ENCODE measurements around the gene CHRFAM7A. TPM values are rescaled to one million over a fixed set of nuclear protein-coding genes. Genes with fewer than 3 reads are reported as not detected.
"Not testable (repeated sequence)": the region's sequence is repeated elsewhere in the genome, so short reads cannot be mapped to it uniquely, and the experiment has no call there.

Gene CHRFAM7A
- total RNA-seq, 3 donors from 2014 or later (not counting 1 experiment from before 2014, with no cell fraction given), result 11.7 to 32.5 (median 18.3) TPM

- peak in 1 of 2 donors; percentile 55 for DNase-seq
- H3K27ac ChIP-seq (ENCODE audit: low read length); H3K27me3 Mint-ChIP-seq (ENCODE audit: low read depth in 2 of 2); H3K4me3 Mint-ChIP-seq; H3K27me3 ChIP-seq (ENCODE audit: control insufficient read depth, insufficient read depth, low read length); H3K9me3 Mint-ChIP-seq; intact Hi-C loops (cut with micrococcal nuclease); H3K27ac Mint-ChIP-seq; H3K9me3 ChIP-seq (ENCODE audit: control insufficient read depth, insufficient read depth, low read length); H3K4me1 ChIP-seq (ENCODE audit: control insufficient read depth, insufficient read depth, low read length); H3K4me3 ChIP-seq (ENCODE audit: low read length); H3K36me3 Mint-ChIP-seq; H3K36me3 ChIP-seq (ENCODE audit: control insufficient read depth, insufficient read depth, low read length); H3K4me1 Mint-ChIP-seq: not testable (repeated sequence)
- 0% methylated on average over 1 of the region's 6 CpGs for WGBS (ENCODE audit: insufficient coverage)
- peak; percentile 24 for TF ChIP-seq CTCF (IDR thresholded peaks at IDR 0.05)
- ATAC-seq, result peak; percentile 55 to 78 (median 77)
Observed at GRCh38 chr15:30398988-30399387, 5.6 kb upstream of the CHRFAM7A start.

- H3K27ac ChIP-seq (ENCODE audit: low read length); H3K4me1 ChIP-seq (ENCODE audit: control insufficient read depth, insufficient read depth, low read length); H3K27ac Mint-ChIP-seq; H3K9me3 ChIP-seq (ENCODE audit: control insufficient read depth, insufficient read depth, low read length); H3K36me3 ChIP-seq (ENCODE audit: control insufficient read depth, insufficient read depth, low read length); DNase-seq; H3K4me1 Mint-ChIP-seq; H3K4me3 Mint-ChIP-seq; H3K4me3 ChIP-seq (ENCODE audit: low read length); H3K27me3 Mint-ChIP-seq (ENCODE audit: low read depth in 2 of 2); H3K36me3 Mint-ChIP-seq; H3K27me3 ChIP-seq (ENCODE audit: control insufficient read depth, insufficient read depth, low read length); H3K9me3 Mint-ChIP-seq; intact Hi-C loops (cut with micrococcal nuclease): not testable (repeated sequence)
- peak; percentile 37 to 61 (median 56) for ATAC-seq
- no CpG with 5 or more reads among the region's 23 CpGs for WGBS (ENCODE audit: insufficient coverage)
Observed at GRCh38 chr15:30393664-30393991, 288 bp upstream of the CHRFAM7A start.

GRCh38 chr15:30386318-30386887, 6.9 kb downstream of the CHRFAM7A start:
- H3K27ac ChIP-seq (ENCODE audit: low read length); H3K9me3 Mint-ChIP-seq; H3K9me3 ChIP-seq (ENCODE audit: control insufficient read depth, insufficient read depth, low read length); intact Hi-C loops (cut with micrococcal nuclease); H3K27ac Mint-ChIP-seq; DNase-seq; H3K4me1 Mint-ChIP-seq; H3K4me3 Mint-ChIP-seq; H3K27me3 ChIP-seq (ENCODE audit: control insufficient read depth, insufficient read depth, low read length); H3K4me3 ChIP-seq (ENCODE audit: low read length); H3K27me3 Mint-ChIP-seq (ENCODE audit: low read depth in 2 of 2); H3K36me3 ChIP-seq (ENCODE audit: control insufficient read depth, insufficient read depth, low read length); H3K4me1 ChIP-seq (ENCODE audit: control insufficient read depth, insufficient read depth, low read length); H3K36me3 Mint-ChIP-seq: not testable (repeated sequence)
- no CpG with 5 or more reads among the region's 6 CpGs for WGBS (ENCODE audit: insufficient coverage)
- ATAC-seq, result peak in 1 of 3 donors; percentile 36

GRCh38 chr15:30377082-30377413, 16.3 kb downstream of the CHRFAM7A start:
- H3K27ac ChIP-seq (ENCODE audit: low read length); H3K27ac Mint-ChIP-seq; intact Hi-C loops (cut with micrococcal nuclease); H3K4me3 ChIP-seq (ENCODE audit: low read length); ATAC-seq; H3K4me3 Mint-ChIP-seq; H3K36me3 ChIP-seq (ENCODE audit: control insufficient read depth, insufficient read depth, low read length); H3K9me3 ChIP-seq (ENCODE audit: control insufficient read depth, insufficient read depth, low read length); H3K4me1 Mint-ChIP-seq; H3K36me3 Mint-ChIP-seq; DNase-seq; H3K4me1 ChIP-seq (ENCODE audit: control insufficient read depth, insufficient read depth, low read length); H3K9me3 Mint-ChIP-seq; H3K27me3 ChIP-seq (ENCODE audit: control insufficient read depth, insufficient read depth, low read length); H3K27me3 Mint-ChIP-seq (ENCODE audit: low read depth in 2 of 2): not testable (repeated sequence)
- no CpG with 5 or more reads among the region's 5 CpGs for WGBS (ENCODE audit: insufficient coverage)

GRCh38 chr15:30376375-30377081, 16.8 kb downstream of the CHRFAM7A start:
- WGBS (ENCODE audit: insufficient coverage), result no CpG with 5 or more reads among the region's 17 CpGs
- H3K9me3 ChIP-seq (ENCODE audit: control insufficient read depth, insufficient read depth, low read length); H3K36me3 ChIP-seq (ENCODE audit: control insufficient read depth, insufficient read depth, low read length); DNase-seq; H3K27me3 ChIP-seq (ENCODE audit: control insufficient read depth, insufficient read depth, low read length); H3K27me3 Mint-ChIP-seq (ENCODE audit: low read depth in 2 of 2); H3K27ac Mint-ChIP-seq; H3K4me3 ChIP-seq (ENCODE audit: low read length); H3K4me1 ChIP-seq (ENCODE audit: control insufficient read depth, insufficient read depth, low read length); H3K4me1 Mint-ChIP-seq; H3K9me3 Mint-ChIP-seq; H3K36me3 Mint-ChIP-seq; ATAC-seq; H3K4me3 Mint-ChIP-seq; intact Hi-C loops (cut with micrococcal nuclease); H3K27ac ChIP-seq (ENCODE audit: low read length): not testable (repeated sequence)

- not testable (repeated sequence) for H3K27me3 Mint-ChIP-seq (ENCODE audit: low read depth in 2 of 2)
Observed at GRCh38 chr15:30375872-30376271, 17.5 kb downstream of the CHRFAM7A start.

GRCh38 chr15:30374862-30375261, 18.5 kb downstream of the CHRFAM7A start:
- H3K4me1 ChIP-seq (ENCODE audit: control insufficient read depth, insufficient read depth, low read length); H3K36me3 ChIP-seq (ENCODE audit: control insufficient read depth, insufficient read depth, low read length); H3K4me3 ChIP-seq (ENCODE audit: low read length); H3K27me3 ChIP-seq (ENCODE audit: control insufficient read depth, insufficient read depth, low read length); H3K27me3 Mint-ChIP-seq (ENCODE audit: low read depth in 2 of 2); H3K27ac Mint-ChIP-seq; H3K9me3 ChIP-seq (ENCODE audit: control insufficient read depth, insufficient read depth, low read length); H3K9me3 Mint-ChIP-seq; intact Hi-C loops (cut with micrococcal nuclease); ATAC-seq; H3K4me1 Mint-ChIP-seq; H3K4me3 Mint-ChIP-seq; H3K36me3 Mint-ChIP-seq; H3K27ac ChIP-seq (ENCODE audit: low read length); DNase-seq: not testable (repeated sequence)
- 91% methylated on average over 3 of the region's 10 CpGs for WGBS (ENCODE audit: insufficient coverage)

More at GRCh38 chr15:30375872-30376271, 17.5 kb downstream of the CHRFAM7A start:
- H3K4me1 Mint-ChIP-seq; H3K9me3 Mint-ChIP-seq; H3K4me3 ChIP-seq (ENCODE audit: low read length); H3K9me3 ChIP-seq (ENCODE audit: control insufficient read depth, insufficient read depth, low read length); H3K4me3 Mint-ChIP-seq; intact Hi-C loops (cut with micrococcal nuclease); DNase-seq; H3K27ac ChIP-seq (ENCODE audit: low read length); H3K27ac Mint-ChIP-seq; H3K27me3 ChIP-seq (ENCODE audit: control insufficient read depth, insufficient read depth, low read length); H3K36me3 ChIP-seq (ENCODE audit: control insufficient read depth, insufficient read depth, low read length); H3K36me3 Mint-ChIP-seq; H3K4me1 ChIP-seq (ENCODE audit: control insufficient read depth, insufficient read depth, low read length): not testable (repeated sequence)
- 21% methylated on average over 2 of the region's 4 CpGs for WGBS (ENCODE audit: insufficient coverage)
- ATAC-seq, result peak in 1 of 3 donors; percentile 57
